ENCODE results near the gene PLAAT4.

DNA sequence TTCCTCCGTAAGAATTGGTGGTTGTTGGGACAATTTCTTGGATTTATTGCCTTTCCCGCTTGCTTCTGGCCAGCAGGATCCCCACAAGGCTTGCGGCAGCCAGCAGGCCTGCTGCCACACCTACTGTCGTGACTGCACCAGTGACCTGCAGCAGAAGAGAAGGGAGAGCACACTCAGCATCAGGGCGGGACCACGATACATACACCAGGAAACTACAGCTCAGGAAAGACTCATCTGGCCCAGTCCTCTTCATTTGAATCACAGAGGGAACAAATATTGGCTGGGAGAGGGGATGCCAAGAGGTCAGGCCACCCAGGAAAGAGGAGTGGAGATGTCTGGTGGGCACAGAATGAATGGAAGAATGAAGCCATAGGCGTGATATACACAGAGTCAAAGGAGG is 16.3 kb downstream of the PLAAT4 start:
- TF ChIP-seq POLR2A (IDR thresholded peaks at IDR 0.05) = no peak
- TF ChIP-seq, protein P1, sequence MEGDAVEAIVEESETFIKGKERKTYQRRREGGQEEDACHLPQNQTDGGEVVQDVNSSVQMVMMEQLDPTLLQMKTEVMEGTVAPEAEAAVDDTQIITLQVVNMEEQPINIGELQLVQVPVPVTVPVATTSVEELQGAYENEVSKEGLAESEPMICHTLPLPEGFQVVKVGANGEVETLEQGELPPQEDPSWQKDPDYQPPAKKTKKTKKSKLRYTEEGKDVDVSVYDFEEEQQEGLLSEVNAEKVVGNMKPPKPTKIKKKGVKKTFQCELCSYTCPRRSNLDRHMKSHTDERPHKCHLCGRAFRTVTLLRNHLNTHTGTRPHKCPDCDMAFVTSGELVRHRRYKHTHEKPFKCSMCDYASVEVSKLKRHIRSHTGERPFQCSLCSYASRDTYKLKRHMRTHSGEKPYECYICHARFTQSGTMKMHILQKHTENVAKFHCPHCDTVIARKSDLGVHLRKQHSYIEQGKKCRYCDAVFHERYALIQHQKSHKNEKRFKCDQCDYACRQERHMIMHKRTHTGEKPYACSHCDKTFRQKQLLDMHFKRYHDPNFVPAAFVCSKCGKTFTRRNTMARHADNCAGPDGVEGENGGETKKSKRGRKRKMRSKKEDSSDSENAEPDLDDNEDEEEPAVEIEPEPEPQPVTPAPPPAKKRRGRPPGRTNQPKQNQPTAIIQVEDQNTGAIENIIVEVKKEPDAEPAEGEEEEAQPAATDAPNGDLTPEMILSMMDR (IDR thresholded peaks at IDR 0.05) = no peak
